Endothelial cell of umbilical vein (primary cell): ENCODE data around the gene USP46. TPM values are rescaled to one million over a fixed set of nuclear protein-coding genes. Genes with fewer than 3 reads are reported as not detected.

Source experiments
- BruUV-seq: library from RNA; stranded (reverse); fragments of 400-500 nt; replicated peaks from 2 replicates; lab custom pipeline; 2021; lab: Mats Ljungman, UMichigan
- CTCF ChIA-PET: fragments of 300-600, 350-600 bp; sonication (Branson Sonifier 250); formaldehyde crosslinking; loops from one replicate; lab custom pipeline; 2021; ENCODE audit warnings: antibody characterized with exemption, inconsistent platforms; lab: Charles Lee
- POLR2A ChIA-PET: fragments of 300-600, 350-600 bp; sonication (Branson Sonifier 250); formaldehyde crosslinking; loops from one replicate; lab custom pipeline; 2021; ENCODE audit warnings: antibody characterized with exemption, inconsistent platforms; lab: Charles Lee
- DNase-seq: peaks from one replicate; pipeline ENCODE4 v3.0.0-alpha.2; 2011; ENCODE audit warnings: low read depth, low spot score
- FAIRE-seq: peaks from 2 replicates; lab custom pipeline; 2011; peaks lifted over from hg19 to GRCh38; lab: Jason Lieb, UNC
- H2AFZ ChIP-seq: 2 replicates; pipeline ENCODE4 v1.6.0; 2012; ENCODE audit warnings: low read depth, low read length, control low read depth, inconsistent platforms
- H3K27ac ChIP-seq: 2 replicates; pipeline ENCODE4 v1.5.1; 2011; ENCODE audit warnings: low read depth, mild to moderate bottlenecking, control low read depth, low read length, moderate library complexity; ENCODE audit not compliant: insufficient read depth
- H3K27me3 ChIP-seq, 2 experiments: 2 replicates each; pipeline versions ENCODE4 v1.6.0 to v1.6.1; 2011; ENCODE audit warnings: low read length in 2 of 2, mixed read lengths in 1 of 2; ENCODE audit not compliant: control insufficient read depth in 2 of 2, insufficient read depth in 2 of 2
- H3K36me3 ChIP-seq, 2 experiments: 2 replicates in 1 of 2; 3 replicates in 1 of 2; pipeline ENCODE4 v1.5.1; 2011; ENCODE audit warnings: low read length in 2 of 2, mild to moderate bottlenecking in 1 of 2, moderate library complexity in 1 of 2; ENCODE audit not compliant: control insufficient read depth in 2 of 2, insufficient read depth in 2 of 2; ENCODE audit errors: extremely low read depth in 1 of 2
- H3K4me1 ChIP-seq: 3 replicates; pipeline ENCODE4 v1.5.1; 2011; ENCODE audit warnings: mild to moderate bottlenecking, low read length; ENCODE audit not compliant: control insufficient read depth, insufficient read depth; ENCODE audit errors: extremely low read depth
- H3K4me2 ChIP-seq: 2 replicates; pipeline ENCODE4 v1.6.1; 2011; ENCODE audit warnings: low read length, control low read depth, mixed read lengths; ENCODE audit not compliant: insufficient read depth
- H3K4me3 ChIP-seq, 3 experiments: fragments of 200-600 bp in 1 of 3; sonication (generic), shearing (Covaris generic) in 1 of 3; replicated peaks in 1 of 3; 2 replicates each; pipeline ENCODE4 v1.5.1; 2011 to 2016; ENCODE audit warnings: control low read depth in 3 of 3, low read length in 3 of 3, mild to moderate bottlenecking in 2 of 3, inconsistent platforms in 1 of 3, low read depth in 1 of 3, moderate library complexity in 1 of 3; ENCODE audit not compliant: insufficient read depth in 1 of 3
- H3K79me2 ChIP-seq: 2 replicates; pipeline ENCODE4 v1.6.0; 2012; ENCODE audit warnings: low read length, inconsistent platforms; ENCODE audit not compliant: control insufficient read depth, insufficient read depth
- H3K9ac ChIP-seq: replicated peaks from 2 replicates; pipeline ENCODE3; 2011; ENCODE audit warnings: low read length, control low read depth; ENCODE audit not compliant: insufficient read depth; ENCODE audit errors: extremely low read depth
- H3K9me1 ChIP-seq: replicated peaks from 3 replicates; pipeline ENCODE4 v1.6.0; 2011; ENCODE audit warnings: mild to moderate bottlenecking, low read length; ENCODE audit not compliant: control insufficient read depth, insufficient read depth; ENCODE audit errors: extremely low read depth
- H3K9me3 ChIP-seq: replicated peaks from 2 replicates; pipeline ENCODE4 v1.5.1; 2012; ENCODE audit warnings: low read length, inconsistent platforms; ENCODE audit not compliant: control insufficient read depth, insufficient read depth
- H4K20me1 ChIP-seq: replicated peaks from 2 replicates; pipeline ENCODE3; 2011; ENCODE audit warnings: mild to moderate bottlenecking, low read length; ENCODE audit not compliant: control insufficient read depth, insufficient read depth; ENCODE audit errors: extremely low read depth
- FOS ChIP-seq: IDR thresholded peaks from 2 replicates; pipeline ENCODE4 v1.6.1; 2011; ENCODE audit warnings: mild to moderate bottlenecking, low read length, moderate library complexity, borderline replicate concordance; ENCODE audit not compliant: insufficient read depth
- GATA2 ChIP-seq: IDR thresholded peaks from 2 replicates; pipeline ENCODE4 v1.7.0; 2011; ENCODE audit warnings: low read depth, mild to moderate bottlenecking, moderate library complexity, mixed read lengths, low read length; ENCODE audit not compliant: insufficient read length, insufficient read depth
- JUN ChIP-seq: IDR thresholded peaks from 2 replicates; pipeline ENCODE4 v1.6.1; 2011; ENCODE audit warnings: borderline replicate concordance, low read depth; ENCODE audit not compliant: insufficient read length, insufficient read depth
- POLR2A ChIP-seq: IDR thresholded peaks from 2 replicates; pipeline ENCODE4 v1.6.1; 2012; ENCODE audit warnings: low read depth, mild to moderate bottlenecking, control low read depth, low read length
- POLR2AphosphoS5 ChIP-seq: IDR thresholded peaks from 2 replicates; pipeline ENCODE4 v1.6.1; 2012; ENCODE audit warnings: low read depth, mild to moderate bottlenecking, control low read depth, low read length, moderate library complexity; ENCODE audit not compliant: insufficient read depth
- dilution Hi-C: fragments of 300-500 bp; cut with MboI; formaldehyde crosslinking; loops from one replicate; pipeline ENCODE4 v1.15.0; 2019; ENCODE audit warnings: low sequenced_read_pairs; ENCODE audit not compliant: extremely low pct_ligation_motif_present
- intact Hi-C: fragments of 100-400 bp; cut with micrococcal nuclease; formaldehyde crosslinking; loops from one replicate; pipeline ENCODE4 v1.10.0; 2022
- polyA plus RNA-seq, 4 experiments: library from polyadenylated mRNA; depleted of rRNA in 3 of 4; stranded (reverse) in 3 of 4; unstranded in 1 of 4; fragments of >200 nt; gene quantifications; 2 replicates each; pipeline versions ENCODE4 v1.2.1 to v1.2.3, GENCODE V29; 2011 to 2012; ENCODE audit warnings: missing spikeins in 1 of 4
- total RNA-seq: library from RNA; stranded (reverse); gene quantifications from 2 replicates; pipeline ENCODE4 v1.2.3, GENCODE V29; 2021
- TF ChIP-seq, protein P1 (sequence below): IDR thresholded peaks from 2 replicates; pipeline ENCODE4 v1.6.1; 2011; ENCODE audit not compliant: insufficient read depth, insufficient read length

The USP46 gene
- total and polyA plus RNA-seq, 2 donors (not counting 3 experiments of a cell fraction or from before 2014, with no cell fraction given), result 5.2 to 23.7 TPM

DNA sequence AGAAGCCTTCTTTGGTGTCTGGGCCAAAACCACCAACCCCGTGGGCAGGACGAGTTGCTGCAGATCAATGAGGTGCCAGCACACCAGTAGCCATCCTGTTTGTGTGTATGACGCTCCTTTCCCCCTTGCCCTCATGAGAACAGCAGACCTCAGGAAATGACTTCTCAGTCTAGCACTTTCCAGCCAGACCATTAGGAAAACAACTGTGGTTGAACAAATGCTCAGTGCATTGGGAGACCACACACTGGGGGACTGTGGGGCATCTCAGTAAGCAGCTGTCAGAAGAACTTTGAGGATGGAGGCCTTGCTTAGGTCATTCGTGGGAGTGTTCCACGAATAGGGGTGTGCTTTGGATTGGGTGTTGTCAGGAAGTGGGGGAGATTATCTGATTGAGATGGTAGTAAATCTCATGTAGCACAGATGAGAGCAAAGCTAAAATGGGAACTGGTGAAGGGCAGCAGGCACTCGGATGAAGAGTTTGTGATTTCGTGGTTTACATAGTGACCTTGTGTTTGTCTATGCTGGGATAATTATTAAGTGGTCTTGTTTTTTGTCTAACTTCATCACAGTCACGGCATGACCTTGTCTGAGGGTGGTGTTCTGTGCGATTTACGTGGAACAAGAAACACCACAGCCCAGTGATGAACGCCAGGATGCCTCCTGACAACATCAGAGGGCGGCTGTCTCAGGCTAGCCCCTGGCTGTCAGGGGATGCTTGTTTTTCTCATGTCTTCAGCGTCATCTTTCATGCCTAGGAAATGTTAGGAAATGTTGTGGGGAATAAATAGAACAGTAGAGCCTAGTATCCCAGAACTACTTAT, 70.1 kb downstream of the USP46 start:
- ChIA-PET CTCF (interaction anchor here (0.7 to 3.2 kb wide), 17 partner anchors 9 to 1645 kb away, joined by 3 to 35 read pairs (median 5); no protein-coding TSS in a partner anchor), POLR2A (interaction anchor here (1.4 kb wide), 1 partner anchor 123 kb away, joined by 3 read pairs; no protein-coding TSS in a partner anchor)
- Histone ChIP-seq H3K79me2 (no peaks in the 10 kb centered on the region), H3K4me3 (no peak overlapping the region), H3K9me1 (no peaks in the 10 kb centered on the region), H3K27me3 (no peaks in the 10 kb centered on the region), H3K9me3 (no peaks in the 10 kb centered on the region), H3K36me3 (peaks cover 0 to 3% of the 10 kb centered on the region in 2 experiments), H3K27ac (peak overlapping the region; percentile 96), H3K4me1 (peaks cover 17% of the 10 kb centered on the region), H2AFZ (no peak overlapping the region), H3K9ac (peak overlapping the region; percentile 77), H4K20me1 (no peaks in the 10 kb centered on the region), H3K4me2 (peak overlapping the region; percentile 9)
- FAIRE-seq (peak; percentile 97), DNase-seq (peak; percentile 97)
- dilution Hi-C loops, result no loop called here
- peak; percentile 48 for TF ChIP-seq JUN
- TF ChIP-seq GATA2, result peak; percentile 79
- peak; percentile 59 for TF ChIP-seq POLR2AphosphoS5
- TF ChIP-seq FOS, result peak; percentile 80
- no peak for TF ChIP-seq POLR2A
- TF ChIP-seq, protein P1, sequence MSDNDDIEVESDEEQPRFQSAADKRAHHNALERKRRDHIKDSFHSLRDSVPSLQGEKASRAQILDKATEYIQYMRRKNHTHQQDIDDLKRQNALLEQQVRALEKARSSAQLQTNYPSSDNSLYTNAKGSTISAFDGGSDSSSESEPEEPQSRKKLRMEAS, result no peak
- intact Hi-C loops, result loop anchor here (1.0 to 5.0 kb wide), 8 partner anchors 44 to 1693 kb away; partner anchors contain the start of genes RASL11B and USP46
- BruUV-seq, result TSS peak; percentile 90
